Measurements from ENCODE around the gene ADNP. TPM values are rescaled to one million over a fixed set of nuclear protein-coding genes. Genes with fewer than 3 reads are reported as not detected.
"Not testable (repeated sequence)": the region's sequence is repeated elsewhere in the genome, so short reads cannot be mapped to it uniquely, and the experiment has no call there.

ADNP gene
- total RNA-seq, 1 donor from 2014 or later = 57.6 TPM

- ATAC-seq = no peak
- no peak for DNase-seq (ENCODE audit: low spot score)
- intact Hi-C loops (cut with DNase I) = no loop called here
Observed at GRCh38 chr20:50911716-50912115, 19.5 kb downstream of the ADNP start.

DNA sequence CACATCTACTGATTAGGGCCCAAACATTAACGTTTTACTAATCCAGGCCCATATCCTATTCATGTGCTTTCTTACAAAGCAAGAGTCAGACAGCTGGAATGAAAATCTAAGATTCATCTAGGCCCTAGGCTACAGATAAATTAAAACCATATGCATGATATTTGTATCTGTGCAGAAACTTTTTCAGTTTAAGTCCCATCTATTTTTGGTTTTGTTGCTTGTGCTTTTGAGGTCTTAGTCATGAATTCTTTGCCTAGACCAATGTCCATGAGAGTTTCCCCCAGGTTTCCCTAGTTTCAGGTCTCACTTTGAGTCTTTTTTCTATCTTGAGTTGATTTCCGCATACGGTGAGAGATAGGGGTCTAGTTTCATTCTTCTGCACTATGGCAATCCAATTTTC is 20.2 kb downstream of the ADNP start:
- DNase-seq (ENCODE audit: low spot score) = no peak
- intact Hi-C loops (cut with DNase I) = no loop called here
- no peak for ATAC-seq

DNA sequence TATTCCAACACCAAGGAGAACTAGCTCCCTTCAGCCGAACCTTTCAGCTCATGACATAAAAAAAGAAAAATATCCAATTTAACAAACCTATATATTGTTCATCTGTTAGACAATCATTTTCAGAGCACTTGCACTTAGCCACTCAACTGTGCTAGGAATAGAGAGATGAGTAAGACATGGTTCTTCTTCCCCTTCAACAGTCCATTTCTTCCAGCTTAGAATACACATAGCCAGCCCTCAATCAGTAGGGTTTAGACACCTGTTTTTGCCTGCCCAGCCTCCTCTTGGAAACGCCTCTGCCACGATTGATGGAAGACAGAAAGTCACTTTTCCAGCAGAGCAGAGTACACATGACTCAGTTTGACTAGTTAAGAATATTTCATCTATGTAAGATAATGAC is 21.8 kb downstream of the ADNP start:
- DNase-seq (ENCODE audit: low spot score) (no peak), ATAC-seq (no peak)
- intact Hi-C loops (cut with DNase I) = no loop called here

GRCh38 chr20:50904067-50904570 is 27.1 kb downstream of the ADNP start:
- DNase-seq (ENCODE audit: low spot score) = no peak
- ATAC-seq = no peak
- intact Hi-C loops (cut with DNase I) = no loop called here

DNA sequence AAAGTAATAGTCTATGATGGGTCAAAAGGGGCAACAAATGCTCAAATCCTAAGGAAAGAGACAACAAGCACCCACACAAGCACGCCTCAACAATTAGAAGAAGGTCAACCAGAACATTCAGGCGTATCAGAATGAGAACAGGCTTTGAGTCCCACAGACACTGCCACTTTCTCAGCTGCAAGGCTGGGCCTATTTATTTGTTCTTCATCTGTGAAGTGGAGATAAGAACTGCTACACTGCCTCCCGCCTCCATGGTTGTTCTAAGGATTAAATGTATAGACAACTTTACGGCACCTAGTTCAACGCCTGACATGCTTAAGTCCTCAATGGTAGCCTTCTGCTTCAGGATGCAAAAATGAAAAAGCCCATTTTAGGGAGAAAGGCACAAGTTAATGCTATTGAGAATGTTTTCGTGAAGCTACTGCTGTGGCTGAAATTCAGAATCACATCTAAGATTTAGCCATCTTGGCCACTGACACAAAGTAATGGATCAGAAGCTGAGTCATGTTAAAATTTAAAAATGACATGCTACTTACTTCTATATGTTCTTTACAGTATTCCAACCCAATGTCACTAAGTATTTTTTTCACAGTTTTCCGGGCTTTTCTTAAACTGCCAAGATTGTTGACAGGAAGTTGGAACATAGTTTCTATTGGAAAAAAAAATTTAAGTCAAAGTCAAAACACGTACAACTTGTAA is 27.7 kb downstream of the ADNP start:
- intact Hi-C loops (cut with DNase I) = no loop called here
- no peak for DNase-seq (ENCODE audit: low spot score)
- no peak for ATAC-seq

DNA sequence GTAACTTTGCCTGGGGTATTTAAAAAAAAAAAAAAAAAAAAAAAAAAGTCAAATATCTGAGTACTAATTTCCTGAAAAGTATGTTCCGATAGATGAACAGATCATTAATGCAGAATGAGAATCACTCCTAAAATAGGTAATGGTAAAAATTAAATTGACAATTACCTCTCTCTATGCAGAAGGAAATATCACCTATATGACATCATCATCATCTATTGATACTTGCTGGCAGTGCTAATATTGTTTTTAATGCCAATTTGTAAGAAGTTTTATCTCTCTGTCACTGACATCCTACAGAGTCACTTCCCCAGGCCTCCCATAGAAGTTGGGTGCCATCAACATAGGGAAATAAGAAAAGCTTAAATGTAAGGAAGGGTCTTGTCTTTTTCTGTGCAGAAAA is 29.9 kb downstream of the ADNP start:
- DNase-seq (ENCODE audit: low spot score) (no peak), ATAC-seq (no peak)
- intact Hi-C loops (cut with DNase I) = no loop called here

DNA sequence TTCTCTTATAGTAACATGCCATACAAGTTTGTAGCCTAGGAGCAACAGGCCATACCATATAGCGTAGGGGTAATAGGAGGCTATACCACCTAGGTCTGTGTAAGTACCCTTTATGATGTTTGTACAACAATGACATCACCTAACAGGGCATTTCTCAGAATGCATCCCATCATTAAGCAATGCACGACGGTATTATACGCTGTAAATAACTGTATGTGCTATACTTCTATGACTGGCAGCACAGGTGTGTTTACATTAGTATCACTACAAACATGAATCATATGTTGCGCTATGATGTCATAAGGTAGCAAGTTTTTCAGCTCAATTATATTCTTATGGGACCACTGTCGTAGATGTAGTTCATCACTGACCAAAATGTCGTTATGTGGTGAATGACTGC is 31.0 kb downstream of the ADNP start:
- no peak for ATAC-seq
- DNase-seq (ENCODE audit: low spot score) = no peak
- intact Hi-C loops (cut with DNase I) = no loop called here

GRCh38 chr20:50898475-50898874 is 32.8 kb downstream of the ADNP start:
- ATAC-seq (no peak), DNase-seq (ENCODE audit: low spot score) (no peak)
- intact Hi-C loops (cut with DNase I) = no loop called here

DNA sequence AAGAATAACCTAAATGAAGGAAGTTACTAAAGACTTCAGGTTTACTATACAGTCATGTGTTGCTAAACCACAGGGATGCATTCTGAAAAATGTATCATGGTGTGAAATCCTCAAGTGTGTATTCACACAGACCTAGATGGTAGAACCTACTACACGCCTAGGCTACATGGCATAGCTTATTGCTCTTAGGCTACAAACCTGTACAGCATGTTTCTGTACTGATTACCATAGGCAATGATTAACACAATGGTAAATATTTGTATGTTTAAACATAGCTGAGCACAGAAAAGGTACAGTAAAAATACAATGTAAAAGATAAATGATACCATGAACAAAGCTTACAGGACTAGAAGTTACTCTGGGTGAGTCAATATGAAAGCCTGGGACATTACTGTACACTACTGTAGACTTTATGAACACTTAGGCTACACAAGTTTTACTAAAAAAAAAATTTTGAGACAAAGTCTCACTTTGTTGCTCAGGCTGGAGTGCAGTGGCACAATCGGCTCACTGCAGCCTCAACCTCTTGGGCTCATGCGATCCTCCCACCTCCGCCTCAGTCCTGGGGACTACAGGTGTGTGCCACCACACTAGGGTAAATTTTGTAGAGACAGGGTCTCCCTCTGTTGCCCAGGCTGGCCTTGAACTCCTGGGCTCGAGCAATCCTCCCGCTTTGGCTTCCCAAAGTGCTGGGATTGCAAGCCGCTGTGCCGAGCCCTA is 36.0 kb downstream of the ADNP start:
- intact Hi-C loops (cut with DNase I) = no loop called here
- ATAC-seq (no peak), DNase-seq (ENCODE audit: low spot score) (no peak)

GRCh38 chr20:50893620-50894019 is 37.6 kb downstream of the ADNP start:
- intact Hi-C loops (cut with DNase I) = no loop called here
- DNase-seq (ENCODE audit: low spot score) (no peak), ATAC-seq (no peak)

DNA sequence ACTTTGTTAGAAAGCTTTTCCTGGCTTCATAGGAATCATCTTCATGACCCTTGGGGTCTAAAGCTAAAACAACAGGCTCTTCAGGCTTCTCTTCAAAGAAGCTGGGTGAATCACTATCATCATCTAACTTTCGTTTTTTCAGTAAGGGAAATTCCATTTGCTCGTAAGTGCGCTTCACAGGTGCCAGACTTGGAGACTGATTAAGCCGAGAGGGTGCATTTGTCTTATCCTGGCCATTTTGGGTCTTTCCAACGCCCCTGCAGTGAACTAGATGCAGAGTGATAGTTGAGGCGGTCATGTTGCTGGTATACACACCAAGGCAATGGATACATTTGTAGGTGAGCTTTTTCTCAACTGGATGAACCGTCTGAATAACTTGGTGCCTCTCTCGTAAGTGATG is 38.8 kb downstream of the ADNP start:
- ATAC-seq (no peak), DNase-seq (ENCODE audit: low spot score) (no peak)
- intact Hi-C loops (cut with DNase I) = no loop called here

GRCh38 chr20:50891138-50891537 is 40.1 kb downstream of the ADNP start:
- intact Hi-C loops (cut with DNase I) = no loop called here
- ATAC-seq (no peak), DNase-seq (ENCODE audit: low spot score) (no peak)

DNA sequence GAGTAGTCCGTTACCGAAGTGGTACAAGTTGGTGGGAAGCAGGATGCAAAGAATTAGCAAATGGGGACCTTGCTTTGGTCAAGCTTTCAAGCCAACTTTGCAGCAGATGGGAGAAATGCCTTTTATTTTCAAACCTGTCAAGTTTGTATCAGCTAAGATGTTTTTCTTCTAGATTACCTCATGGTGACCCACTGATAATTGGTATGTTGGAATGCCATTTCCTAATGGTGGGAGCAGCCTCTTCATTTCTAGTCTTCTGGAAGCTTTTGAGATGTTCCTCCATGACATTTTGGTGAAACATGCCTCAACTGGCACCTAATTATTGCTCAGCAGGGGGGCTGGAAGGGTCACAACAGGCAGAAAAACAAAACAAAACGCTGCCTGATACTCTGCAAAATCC is 43.7 kb downstream of the ADNP start:
- DNase-seq (ENCODE audit: low spot score) (no peak), ATAC-seq (no peak)
- intact Hi-C loops (cut with DNase I) = no loop called here

DNA sequence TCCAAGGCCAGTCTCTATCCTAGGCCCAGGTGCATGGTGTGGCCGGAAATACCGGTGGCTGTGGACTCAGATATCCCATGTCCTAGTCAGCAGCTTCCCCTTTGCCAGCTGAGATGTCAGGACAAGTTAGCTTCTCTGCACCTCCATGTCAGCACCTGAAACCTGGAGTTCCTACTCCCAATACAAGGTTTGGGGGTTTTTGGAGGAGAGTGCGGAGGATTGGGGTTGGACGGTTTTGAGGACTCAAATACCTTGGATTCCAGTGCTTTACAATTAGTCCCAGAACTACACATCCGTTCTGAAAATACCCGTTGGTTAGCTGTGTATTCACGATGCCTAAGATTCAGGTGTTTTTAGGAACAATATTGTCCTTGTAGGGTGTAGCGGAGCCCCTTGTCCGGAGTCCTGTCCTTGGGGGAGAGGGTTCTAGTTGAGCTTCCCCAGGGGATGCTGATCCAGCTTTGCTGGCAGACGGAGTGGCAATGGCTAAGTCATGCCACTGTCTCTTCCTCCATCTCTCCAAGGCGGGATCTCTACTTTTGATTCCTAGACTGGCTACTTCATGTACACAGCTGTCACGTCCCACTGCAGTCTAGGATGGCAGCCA is 45.0 kb downstream of the ADNP start:
- DNase-seq (ENCODE audit: low spot score) (no peak), ATAC-seq (no peak)
- intact Hi-C loops (cut with DNase I) = no loop called here

- intact Hi-C loops (cut with DNase I) = no loop called here
- no peak for ATAC-seq
- no peak for DNase-seq (ENCODE audit: low spot score)
Observed at GRCh38 chr20:50885781-50886180, 45.5 kb downstream of the ADNP start.

- ATAC-seq = no peak
- intact Hi-C loops (cut with DNase I) = no loop called here
- no peak for DNase-seq (ENCODE audit: low spot score)
Observed at GRCh38 chr20:50885068-50885467, 46.2 kb downstream of the ADNP start.

DNA sequence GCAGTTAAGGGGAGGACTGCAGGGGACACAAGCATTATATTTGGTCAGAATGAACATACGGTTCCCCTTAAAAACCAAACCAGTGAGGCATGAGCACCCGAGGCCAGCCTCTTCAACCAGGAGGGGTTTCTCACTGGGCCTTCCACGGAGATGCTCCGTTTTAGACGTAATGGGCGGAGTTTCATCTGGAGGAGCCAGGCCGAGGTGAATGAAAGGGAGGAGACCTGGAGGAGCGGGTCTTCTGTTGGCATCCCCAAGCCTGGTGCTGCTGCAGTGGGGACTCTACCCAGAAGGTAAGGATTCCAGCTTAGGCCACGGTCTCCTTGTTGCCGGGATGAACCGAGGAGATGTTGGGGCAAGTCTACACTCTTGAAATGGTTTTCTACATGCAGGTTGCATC is 47.4 kb downstream of the ADNP start:
- ATAC-seq = no peak
- no peak for DNase-seq (ENCODE audit: low spot score)
- intact Hi-C loops (cut with DNase I) = no loop called here

DNA sequence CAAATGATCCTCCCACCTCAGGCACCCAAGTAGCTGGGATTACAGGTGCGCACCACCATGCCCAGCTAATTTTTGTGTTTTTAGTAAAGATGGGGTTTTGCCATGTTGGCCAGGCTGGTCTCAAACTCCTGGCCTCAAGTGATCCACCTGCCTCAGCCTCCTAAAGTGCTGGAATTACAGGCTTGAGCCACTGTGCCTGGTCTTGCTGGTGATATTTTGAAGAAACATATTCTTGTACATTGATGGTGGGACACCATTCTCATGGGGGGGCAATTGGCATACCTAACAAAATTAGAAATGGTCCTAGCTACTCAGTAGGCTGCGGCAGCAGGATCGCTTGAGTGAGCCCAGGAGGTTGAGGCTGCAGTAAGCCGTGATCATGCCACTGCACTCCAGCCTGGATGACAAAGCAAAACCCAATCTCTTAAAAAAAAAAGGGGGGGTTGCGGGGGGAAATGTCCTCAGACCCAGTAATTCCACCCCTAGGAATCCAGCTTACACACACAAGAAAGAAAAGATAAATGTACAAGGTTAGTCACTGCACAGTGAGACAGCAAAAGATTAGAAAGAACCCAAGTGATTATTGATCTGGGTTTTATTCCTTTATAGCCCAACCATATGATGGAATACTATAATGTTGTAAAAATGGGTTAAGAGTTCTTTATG is 49.3 kb downstream of the ADNP start:
- peak; percentile 10 for DNase-seq (ENCODE audit: low spot score)
- intact Hi-C loops (cut with DNase I); ATAC-seq: not testable (repeated sequence)

- intact Hi-C loops (cut with DNase I) = no loop called here
- no peak for ATAC-seq
- peak; percentile 45 for DNase-seq (ENCODE audit: low spot score)
Observed at GRCh38 chr20:50879649-50880550, 51.3 kb downstream of the ADNP start.
